SU-DHL-6 (cell line): Measurements from ENCODE around the gene NPR3.

Experiments used
- H2AFZ ChIP-seq: fragments of 200-600 bp; sonication (generic); 2 replicates; pipeline ENCODE4 v1.6.1; 2014; ENCODE audit warnings: low read depth, mild to moderate bottlenecking, moderate library complexity, mixed read lengths, antibody characterized with exemption, low read length; ENCODE audit not compliant: severe bottlenecking
- H3F3A ChIP-seq: fragments of 200-600 bp; shearing (Covaris generic); 2 replicates; pipeline ENCODE4 v1.6.0; 2016; ENCODE audit warnings: antibody characterized with exemption, mild to moderate bottlenecking; ENCODE audit not compliant: insufficient read depth
- H3K27ac ChIP-seq: fragments of 200-600 bp; sonication (generic); 2 replicates; pipeline ENCODE4 v1.5.1; 2016; ENCODE audit warnings: low read depth, mild to moderate bottlenecking, low read length, moderate library complexity, mixed read lengths
- H3K27me3 ChIP-seq: fragments of 200-600 bp; sonication (generic), shearing (Covaris generic); 2 replicates; pipeline ENCODE4 v1.6.0; 2014; ENCODE audit warnings: mild to moderate bottlenecking, low read length
- H3K36me3 ChIP-seq: fragments of 200-600 bp; sonication (generic); 2 replicates; pipeline ENCODE4 v1.6.1; 2014; ENCODE audit warnings: mild to moderate bottlenecking, low read length, mixed read lengths
- H3K4me2 ChIP-seq: fragments of 300-600, 200-600 bp; shearing (Covaris generic), sonication (generic); 2 replicates; pipeline ENCODE4 v1.6.0; 2014; ENCODE audit warnings: low read length, low read depth, mild to moderate bottlenecking; ENCODE audit not compliant: poor library complexity, severe bottlenecking
- H3K4me3 ChIP-seq: fragments of 200-600 bp; sonication (generic); 2 replicates; pipeline ENCODE4 v1.5.1; 2014; ENCODE audit warnings: antibody characterized with exemption, low read length, mild to moderate bottlenecking, mixed read lengths; ENCODE audit not compliant: insufficient read depth, poor library complexity, severe bottlenecking
- H3K79me2 ChIP-seq: fragments of 200-600 bp; sonication (generic); 2 replicates; pipeline ENCODE4 v1.6.1; 2014; ENCODE audit warnings: mild to moderate bottlenecking, low read length, moderate library complexity; ENCODE audit not compliant: insufficient read depth
- H3K9ac ChIP-seq: fragments of 200-600 bp; sonication (generic); 2 replicates; pipeline ENCODE4 v1.7.0; 2014; ENCODE audit warnings: mild to moderate bottlenecking, low read length
- H3K9me2 ChIP-seq: fragments of 200-600 bp; sonication (generic); replicated peaks from 2 replicates; pipeline ENCODE4 v1.6.1; 2014; ENCODE audit warnings: low read length; ENCODE audit not compliant: insufficient read depth
- H3K9me3 ChIP-seq: fragments of 200-600 bp; sonication (generic); 2 replicates; pipeline ENCODE4 v1.6.1; 2014; ENCODE audit warnings: low read length, mixed read lengths; ENCODE audit not compliant: insufficient read depth
- H4K20me1 ChIP-seq: fragments of 200-600 bp; sonication (generic); 2 replicates; pipeline ENCODE4 v1.6.1; 2014; ENCODE audit warnings: low read depth, mild to moderate bottlenecking, antibody characterized with exemption, low read length, moderate library complexity, mixed read lengths
- EZH2phosphoT487 ChIP-seq: fragments of 200-600 bp; sonication (generic), shearing (Covaris generic); conservative IDR thresholded peaks from 2 replicates; pipeline ENCODE4 v1.6.1; 2018; ENCODE audit warnings: mild to moderate bottlenecking, antibody characterized with exemption, low read length, moderate library complexity, mixed read lengths
- TF ChIP-seq, protein P1 (sequence below): fragments of 200-600 bp; sonication (generic); IDR thresholded peaks from one replicate; pipeline ENCODE4 v1.5.1; 2017; ENCODE audit warnings: antibody characterized with exemption, mild to moderate bottlenecking, low read length, moderate library complexity; ENCODE audit not compliant: insufficient read depth, poor library complexity, severe bottlenecking

NPR3 gene

GRCh38 chr5:32810804-32811203 is 99.7 kb downstream of the NPR3 start:
- Histone ChIP-seq H4K20me1 (no peaks in the 10 kb centered on the region), H3K36me3 (no peaks in the 10 kb centered on the region), H3K9me3 (no peaks in the 10 kb centered on the region), H3F3A (no peaks in the 10 kb centered on the region), H3K9ac (no peak overlapping the region), H3K27me3 (no peaks in the 10 kb centered on the region; the same call in 1 of the 2 replicates), H3K9me2 (no peaks in the 10 kb centered on the region), H3K4me2 (no peak overlapping the region), H3K27ac (no peak overlapping the region), H3K79me2 (no peaks in the 10 kb centered on the region), H3K4me3 (no peak overlapping the region), H2AFZ (no peak overlapping the region)
- no peak for TF ChIP-seq EZH2phosphoT487
- TF ChIP-seq, protein P1, sequence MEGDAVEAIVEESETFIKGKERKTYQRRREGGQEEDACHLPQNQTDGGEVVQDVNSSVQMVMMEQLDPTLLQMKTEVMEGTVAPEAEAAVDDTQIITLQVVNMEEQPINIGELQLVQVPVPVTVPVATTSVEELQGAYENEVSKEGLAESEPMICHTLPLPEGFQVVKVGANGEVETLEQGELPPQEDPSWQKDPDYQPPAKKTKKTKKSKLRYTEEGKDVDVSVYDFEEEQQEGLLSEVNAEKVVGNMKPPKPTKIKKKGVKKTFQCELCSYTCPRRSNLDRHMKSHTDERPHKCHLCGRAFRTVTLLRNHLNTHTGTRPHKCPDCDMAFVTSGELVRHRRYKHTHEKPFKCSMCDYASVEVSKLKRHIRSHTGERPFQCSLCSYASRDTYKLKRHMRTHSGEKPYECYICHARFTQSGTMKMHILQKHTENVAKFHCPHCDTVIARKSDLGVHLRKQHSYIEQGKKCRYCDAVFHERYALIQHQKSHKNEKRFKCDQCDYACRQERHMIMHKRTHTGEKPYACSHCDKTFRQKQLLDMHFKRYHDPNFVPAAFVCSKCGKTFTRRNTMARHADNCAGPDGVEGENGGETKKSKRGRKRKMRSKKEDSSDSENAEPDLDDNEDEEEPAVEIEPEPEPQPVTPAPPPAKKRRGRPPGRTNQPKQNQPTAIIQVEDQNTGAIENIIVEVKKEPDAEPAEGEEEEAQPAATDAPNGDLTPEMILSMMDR, result no peak

DNA sequence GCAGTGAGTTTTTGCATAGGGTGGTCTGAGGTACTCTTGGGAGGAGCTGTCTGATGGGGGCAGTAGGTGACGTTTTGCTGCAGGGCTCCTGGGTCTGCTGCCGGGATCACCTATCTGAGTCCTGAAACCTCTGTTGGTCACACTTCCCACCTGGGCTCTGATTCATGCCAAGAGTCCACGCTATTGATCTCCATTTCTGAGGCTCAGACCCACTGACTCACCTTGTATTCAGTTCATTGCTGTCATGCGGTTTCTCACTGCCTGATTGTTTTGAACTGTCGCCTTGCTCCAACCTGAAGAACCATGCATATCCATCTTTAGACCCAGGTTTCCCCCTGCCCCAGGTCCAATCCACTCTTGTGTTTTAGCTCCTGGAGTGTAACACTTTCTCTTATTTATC is 101.3 kb downstream of the NPR3 start:
- H3K4me2 ChIP-seq, result no peak overlapping the region
- no peak overlapping the region for H3K4me3 ChIP-seq
- H3F3A ChIP-seq, result no peaks in the 10 kb centered on the region
- H3K36me3 ChIP-seq, result no peaks in the 10 kb centered on the region
- no peaks in the 10 kb centered on the region for H3K9me3 ChIP-seq
- H2AFZ ChIP-seq, result no peak overlapping the region
- no peak for TF ChIP-seq EZH2phosphoT487
- TF ChIP-seq, protein P1, result no peak
- no peaks in the 10 kb centered on the region for H3K79me2 ChIP-seq
- no peak overlapping the region for H3K27ac ChIP-seq
- no peaks in the 10 kb centered on the region for H3K9me2 ChIP-seq
- H3K27me3 ChIP-seq, result no peaks in the 10 kb centered on the region; the same call in 1 of the 2 replicates
- H4K20me1 ChIP-seq, result no peaks in the 10 kb centered on the region
- no peak overlapping the region for H3K9ac ChIP-seq

- Histone ChIP-seq H3K27ac (no peak overlapping the region), H3K9ac (no peak overlapping the region), H3K4me3 (no peak overlapping the region), H3K36me3 (no peaks in the 10 kb centered on the region), H3K9me2 (no peaks in the 10 kb centered on the region), H3K9me3 (no peaks in the 10 kb centered on the region), H3K4me2 (no peak overlapping the region), H3F3A (no peaks in the 10 kb centered on the region), H4K20me1 (no peaks in the 10 kb centered on the region), H3K79me2 (no peaks in the 10 kb centered on the region), H2AFZ (no peak overlapping the region), H3K27me3 (no peaks in the 10 kb centered on the region; the same call in 1 of the 2 replicates)
- no peak for TF ChIP-seq EZH2phosphoT487
- TF ChIP-seq, protein P1, result no peak
These were observed 103.0 kb downstream of the NPR3 start for GRCh38 chr5:32814141-32814540.

DNA sequence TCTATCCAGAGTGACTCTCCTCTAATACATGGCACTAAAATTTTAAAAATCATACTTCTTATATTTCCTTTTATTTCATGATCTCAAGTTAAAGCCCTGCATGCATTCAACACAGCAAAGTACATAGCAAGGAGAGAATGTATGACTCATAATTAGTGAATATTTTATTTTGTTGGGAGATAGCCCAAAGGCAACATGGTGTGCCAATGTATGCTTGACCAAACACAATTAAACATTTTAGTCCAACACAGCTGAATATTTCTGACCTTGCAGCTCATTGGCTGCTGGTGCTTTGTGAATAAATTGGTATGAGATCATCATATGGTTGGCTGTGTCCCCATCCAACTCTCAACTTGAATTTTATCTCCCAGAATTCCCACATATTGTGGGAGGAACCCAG is 103.5 kb downstream of the NPR3 start:
- H4K20me1 ChIP-seq, result no peaks in the 10 kb centered on the region
- no peaks in the 10 kb centered on the region for H3K9me3 ChIP-seq
- H2AFZ ChIP-seq, result no peak overlapping the region
- no peaks in the 10 kb centered on the region; the same call in 1 of the 2 replicates for H3K27me3 ChIP-seq
- no peaks in the 10 kb centered on the region for H3F3A ChIP-seq
- H3K79me2 ChIP-seq, result no peaks in the 10 kb centered on the region
- H3K9me2 ChIP-seq, result no peaks in the 10 kb centered on the region
- no peak overlapping the region for H3K9ac ChIP-seq
- H3K4me2 ChIP-seq, result no peak overlapping the region
- no peaks in the 10 kb centered on the region for H3K36me3 ChIP-seq
- no peak for TF ChIP-seq EZH2phosphoT487
- no peak overlapping the region for H3K27ac ChIP-seq
- H3K4me3 ChIP-seq, result no peak overlapping the region
